Lower lobe of right lung (tissue), 2 donors: ENCODE measurements around the gene KLHL25. TPM values are rescaled to one million over a fixed set of nuclear protein-coding genes. Genes with fewer than 3 reads are reported as not detected.

ENCODE experiments used
- ATAC-seq, 2 donors: fragments of 200-7000 bp; cut with Tn5 transposase; one replicate each; pipeline ENCODE4 v1.9.1; 2020 to 2022; ENCODE audit warnings: mild to moderate bottlenecking in 2 of 2, moderate library complexity in 2 of 2
- DNase-seq: peaks from one replicate; pipeline ENCODE4 v3.0.0-alpha.2; 2020
- H3K27ac ChIP-seq: fragments of 200-600 bp; one replicate; pipeline ENCODE4 v1.8.0; 2022
- H3K27me3 ChIP-seq: fragments of 200-600 bp; one replicate; pipeline ENCODE4 v1.8.0; 2022; ENCODE audit warnings: low read depth
- H3K36me3 ChIP-seq: fragments of 200-600 bp; one replicate; pipeline ENCODE4 v1.8.0; 2022; ENCODE audit warnings: mild to moderate bottlenecking
- H3K4me1 ChIP-seq: fragments of 200-600 bp; one replicate; pipeline ENCODE4 v1.8.0; 2022
- H3K4me3 ChIP-seq: fragments of 200-600 bp; one replicate; pipeline ENCODE4 v1.8.0; 2022; ENCODE audit warnings: mild to moderate bottlenecking
- H3K9me3 ChIP-seq: fragments of 200-600 bp; one replicate; pipeline ENCODE4 v1.8.0; 2022
- CTCF ChIP-seq: fragments of 200-600 bp; IDR thresholded peaks from one replicate; pipeline ENCODE4 v1.8.0; 2022; ENCODE audit warnings: antibody characterized with exemption, mild to moderate bottlenecking
- intact Hi-C: fragments of 100-400 bp; cut with DNase I; formaldehyde crosslinking; loops from one replicate; pipeline ENCODE4 v1.11.0; 2022
- total RNA-seq: library from RNA; stranded (reverse); fragmentation: NEBNext Ultra II Directional; extraction: Animal tissue kit (Norgen Biotek cat#: 25700); gene quantifications from one replicate; pipeline ENCODE4 v1.2.1, GENCODE V29; 2021
- donor health status: DM: no; HTN: yes; CAD: no; lungs with severe emphysema.

KLHL25 gene
- total RNA-seq, 1 donor from 2014 or later = 3.0 TPM

GRCh38 chr15:85786781-85787114, 8.0 kb downstream of the KLHL25 start:
- Histone ChIP-seq H3K9me3 (no peaks in the 10 kb centered on the region), H3K27ac (no peak overlapping the region), H3K27me3 (no peaks in the 10 kb centered on the region), H3K4me3 (no peak overlapping the region), H3K4me1 (peaks cover 22% of the 10 kb centered on the region), H3K36me3 (no peaks in the 10 kb centered on the region)
- ATAC-seq (no peak), DNase-seq (no peak)
- TF ChIP-seq CTCF = no peak
- intact Hi-C loops = no loop called here

- H3K4me1 ChIP-seq = peaks cover 22% of the 10 kb centered on the region
- DNase-seq (no peak), ATAC-seq (peak; percentile 9 to 39)
- H3K27me3 ChIP-seq = no peaks in the 10 kb centered on the region
- H3K27ac ChIP-seq = no peak overlapping the region
- H3K9me3 ChIP-seq = no peaks in the 10 kb centered on the region
- no peak for TF ChIP-seq CTCF
- intact Hi-C loops = no loop called here
- H3K4me3 ChIP-seq = no peak overlapping the region
- H3K36me3 ChIP-seq = no peaks in the 10 kb centered on the region
These were observed 8.6 kb downstream of the KLHL25 start for GRCh38 chr15:85785887-85786780.

- intact Hi-C loops = no loop called here
- DNase-seq (no peak), ATAC-seq (no peak)
- no peaks in the 10 kb centered on the region for H3K27me3 ChIP-seq
- no peak overlapping the region for H3K27ac ChIP-seq
- no peak overlapping the region for H3K4me3 ChIP-seq
- H3K4me1 ChIP-seq = peaks cover 35% of the 10 kb centered on the region
- no peaks in the 10 kb centered on the region for H3K36me3 ChIP-seq
- no peaks in the 10 kb centered on the region for H3K9me3 ChIP-seq
- TF ChIP-seq CTCF = no peak
These were observed 12.7 kb downstream of the KLHL25 start for GRCh38 chr15:85782064-85782463.

- H3K27me3 ChIP-seq = no peaks in the 10 kb centered on the region
- no peak overlapping the region for H3K27ac ChIP-seq
- no peaks in the 10 kb centered on the region for H3K36me3 ChIP-seq
- no peak for TF ChIP-seq CTCF
- no peak overlapping the region for H3K4me3 ChIP-seq
- ATAC-seq (no peak), DNase-seq (no peak)
- peaks cover 31% of the 10 kb centered on the region for H3K4me1 ChIP-seq
- intact Hi-C loops = no loop called here
- no peaks in the 10 kb centered on the region for H3K9me3 ChIP-seq
These were observed 13.6 kb downstream of the KLHL25 start for GRCh38 chr15:85781099-85781498.

- Histone ChIP-seq H3K4me3 (no peak overlapping the region), H3K27ac (no peak overlapping the region), H3K4me1 (peaks cover 24% of the 10 kb centered on the region), H3K27me3 (no peaks in the 10 kb centered on the region), H3K9me3 (no peaks in the 10 kb centered on the region), H3K36me3 (no peaks in the 10 kb centered on the region)
- intact Hi-C loops = no loop called here
- no peak for DNase-seq
- ATAC-seq = no peak
- no peak for TF ChIP-seq CTCF
These were observed 14.3 kb downstream of the KLHL25 start for GRCh38 chr15:85780225-85780985.
